HG03439 (cell line): ENCODE measurements around the gene ANKRD50.

Experiments
- ATAC-seq: cut with Tn5 transposase; IDR thresholded peaks from one replicate; pipeline ENCODE4 v1.9.1; 2021; ENCODE audit warnings: mild to moderate bottlenecking, moderate library complexity; ENCODE audit not compliant: unreplicated experiment

The ANKRD50 gene

DNA sequence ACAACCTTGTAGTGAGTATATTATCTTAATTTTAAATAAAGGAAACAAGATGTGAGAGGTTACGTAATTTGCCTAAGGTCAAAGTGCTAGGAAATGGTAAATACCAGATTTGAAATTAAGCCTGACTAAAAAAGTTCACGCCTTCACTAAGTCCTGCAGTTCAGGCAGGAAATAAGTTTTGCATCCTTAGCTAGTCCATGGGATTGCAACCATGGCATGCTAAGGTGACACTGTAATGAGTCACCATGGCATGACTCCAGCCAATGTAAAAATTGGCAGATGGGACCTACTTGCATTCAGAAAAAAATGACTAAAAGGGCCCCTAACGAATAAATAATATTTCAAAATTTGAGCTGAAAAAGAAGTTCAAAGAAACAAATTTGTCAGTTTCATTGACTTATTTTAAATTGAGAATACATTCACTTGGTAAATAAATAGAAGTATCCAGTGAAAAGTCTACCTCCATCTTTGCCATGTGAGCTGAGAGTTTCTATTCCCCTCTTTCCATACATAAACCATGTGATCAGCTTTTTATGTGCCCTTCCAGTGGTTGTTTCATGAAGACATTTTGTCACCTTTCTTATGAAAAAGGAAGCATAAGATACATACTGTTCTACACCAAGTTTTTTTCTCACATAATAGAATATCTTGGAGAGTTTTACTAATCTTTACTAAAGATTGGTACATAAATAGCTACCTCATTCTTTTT lies 72.4 kb downstream of the ANKRD50 start:
- no peak for ATAC-seq

DNA sequence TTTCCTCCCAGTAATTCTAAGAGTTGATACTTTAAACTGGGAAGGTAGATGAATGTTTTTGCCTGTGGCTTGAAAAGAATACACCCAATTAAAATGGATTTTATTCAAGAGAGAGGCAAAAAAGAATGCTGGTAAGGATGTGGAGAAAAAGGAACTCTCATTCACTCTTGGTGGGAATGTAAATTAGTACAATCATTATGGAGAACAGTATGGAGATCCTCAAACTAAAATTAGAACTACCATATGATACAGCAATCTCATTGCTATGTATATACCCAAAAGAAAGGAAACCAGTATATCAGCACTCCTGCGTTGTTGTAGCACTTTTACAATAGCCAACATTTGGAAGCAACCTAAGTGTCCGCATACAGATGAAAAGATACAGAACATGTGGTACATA lies 75.2 kb downstream of the ANKRD50 start:
- no peak for ATAC-seq

DNA sequence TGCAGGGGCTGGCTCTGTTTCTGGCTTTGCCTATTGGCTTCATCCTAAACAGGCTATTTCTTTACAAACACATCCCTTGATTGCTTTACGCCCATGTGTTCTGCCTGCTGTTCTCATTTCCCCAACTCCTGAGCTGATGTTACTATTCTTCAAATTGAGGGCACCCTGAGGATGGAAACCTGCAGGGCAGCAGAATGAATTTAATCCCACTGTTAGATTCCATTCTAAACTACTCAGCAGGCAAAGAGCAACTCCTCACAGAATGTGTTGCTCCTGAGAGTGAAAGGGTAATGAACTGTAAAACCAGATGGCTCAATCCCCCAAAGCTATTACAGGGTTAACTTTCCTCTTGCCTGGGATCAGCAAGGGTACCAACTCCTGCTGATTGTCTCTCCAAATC lies 75.7 kb downstream of the ANKRD50 start:
- no peak for ATAC-seq

DNA sequence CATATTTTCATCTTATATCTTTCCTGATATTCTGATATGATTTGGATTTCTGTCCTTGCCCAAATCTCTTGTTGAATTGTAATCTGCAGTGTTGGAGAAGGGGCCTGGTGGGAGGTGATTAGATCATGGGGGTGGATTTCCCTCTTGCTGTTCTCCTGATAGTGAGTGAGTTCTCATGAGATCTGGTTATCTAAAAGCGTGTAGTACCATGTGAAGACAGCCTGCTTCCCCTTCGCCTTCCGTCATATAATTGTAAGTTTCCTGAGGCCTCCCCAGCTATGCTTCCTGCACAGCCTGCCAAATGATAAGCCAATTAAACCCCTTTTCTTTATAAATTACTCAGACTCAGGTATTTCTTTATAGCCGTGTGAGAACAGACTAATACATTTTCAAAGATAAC lies 77.2 kb downstream of the ANKRD50 start:
- no peak for ATAC-seq

DNA sequence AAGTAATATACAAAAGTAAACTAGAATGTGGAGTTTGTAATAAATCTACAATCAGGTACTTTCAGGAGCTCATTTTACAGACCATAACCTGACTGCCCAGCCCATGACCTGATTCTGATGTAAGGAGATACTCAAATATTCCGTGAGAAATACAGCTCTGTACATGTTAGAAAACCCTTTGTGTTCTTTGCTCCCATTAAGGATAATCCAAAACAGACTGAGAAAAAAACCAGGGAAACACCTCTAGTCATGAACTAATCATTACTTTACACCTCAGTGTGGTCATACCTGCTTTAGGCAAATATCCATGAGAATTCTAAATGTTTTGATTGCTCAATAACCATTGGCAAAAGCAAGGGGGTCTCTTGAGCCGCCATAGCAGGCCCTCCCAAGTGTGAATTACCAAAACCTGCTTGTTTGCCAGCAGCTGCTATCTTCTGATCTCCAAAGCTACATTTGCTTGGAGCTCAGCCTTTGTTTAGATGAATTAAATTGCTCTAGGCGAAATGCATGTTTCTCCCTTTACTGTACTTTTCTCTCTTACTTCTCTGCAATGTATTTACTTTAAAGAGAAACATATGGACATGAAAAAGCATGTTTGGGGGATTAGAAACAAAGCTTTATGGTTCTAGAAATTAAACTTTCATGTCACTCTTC lies 79.1 kb downstream of the ANKRD50 start:
- ATAC-seq: no peak

DNA sequence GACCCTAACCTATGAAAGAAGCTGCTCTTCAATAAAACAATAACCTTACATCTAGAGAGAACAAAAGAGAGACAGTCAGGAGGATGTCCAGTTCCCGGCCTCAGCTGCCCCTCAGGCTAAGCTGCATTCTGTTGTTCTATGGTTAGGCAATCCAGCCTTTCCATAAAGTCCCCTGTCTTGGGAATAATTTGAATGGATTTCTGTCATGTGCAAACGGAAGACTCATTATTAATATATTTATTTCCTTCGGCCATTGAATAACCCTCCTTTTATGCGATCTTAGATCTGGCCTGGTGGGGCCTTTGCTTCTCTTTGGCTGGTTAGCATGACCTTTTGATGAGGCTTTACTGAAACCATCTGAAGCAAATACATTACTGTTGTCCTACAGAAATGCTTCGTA lies 80.1 kb downstream of the ANKRD50 start:
- no peak for ATAC-seq

DNA sequence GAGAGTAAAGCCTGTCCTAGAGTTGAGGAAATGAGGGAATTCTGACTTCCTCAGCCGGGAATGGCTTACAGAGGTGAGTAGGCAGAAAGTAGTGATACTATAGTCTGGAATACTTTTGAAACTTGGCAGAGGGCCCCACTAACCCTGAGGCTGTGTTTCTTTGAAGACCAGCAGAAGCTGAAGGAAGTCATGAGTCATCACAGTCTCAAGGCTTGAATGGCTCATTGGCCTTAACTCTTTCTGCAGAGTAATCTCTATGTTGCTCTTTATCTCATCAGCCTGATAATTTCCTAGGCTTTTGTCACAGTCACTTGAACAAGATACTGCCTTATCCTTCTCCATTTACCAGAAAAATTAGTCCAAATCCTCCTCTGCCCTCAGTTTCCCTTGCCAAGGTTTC lies 80.8 kb downstream of the ANKRD50 start:
- ATAC-seq: peak; percentile 96

DNA sequence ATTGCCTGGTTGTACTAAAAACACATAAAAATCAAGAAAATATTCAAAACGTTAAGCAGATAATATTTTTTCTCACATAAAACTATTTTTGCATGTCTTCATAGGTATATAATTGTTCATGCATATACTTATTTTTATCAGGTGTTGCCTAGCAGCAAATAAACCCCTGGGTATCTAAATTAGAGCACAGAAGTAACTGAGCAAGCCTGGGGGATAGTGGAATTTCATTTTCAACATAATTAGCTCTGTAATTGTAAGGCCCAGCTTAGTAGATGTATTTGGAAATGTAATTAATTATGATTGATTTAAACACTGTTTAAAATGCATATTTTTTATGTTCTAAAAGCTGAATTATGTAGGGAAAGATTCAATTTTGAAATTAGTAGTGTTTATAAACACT lies 82.9 kb downstream of the ANKRD50 start:
- ATAC-seq: no peak
